Panc1 (cell line): ENCODE results near the gene UNKL. TPM values are rescaled to one million over a fixed set of nuclear protein-coding genes. Genes with fewer than 3 reads are reported as not detected.

Source experiments
- ATAC-seq: fragments of 200-7000 bp; cut with Tn5 transposase; 2 replicates; pipeline ENCODE4 v1.9.1; 2020; ENCODE audit warnings: mild to moderate bottlenecking, moderate library complexity
- BruUV-seq: library from RNA; stranded (reverse); fragments of 400-500 nt; replicated peaks from 2 replicates; lab custom pipeline; 2021; lab: Mats Ljungman, UMichigan
- CTCF ChIA-PET: fragments of 300-600 bp; sonication (Branson Sonifier 250); formaldehyde crosslinking; loops from one replicate; lab custom pipeline; 2022; ENCODE audit warnings: antibody characterized with exemption; lab: Charles Lee
- POLR2A ChIA-PET: fragments of 300-600 bp; sonication (Branson Sonifier 250); formaldehyde crosslinking; loops from one replicate; lab custom pipeline; 2022; ENCODE audit warnings: antibody characterized with exemption; lab: Charles Lee
- DNase-seq: peaks from one replicate; pipeline ENCODE4 v3.0.0-alpha.2; 2010; ENCODE audit warnings: low read depth, low spot score
- H3K27ac ChIP-seq: 2 replicates; pipeline ENCODE4 v1.5.1; 2011; ENCODE audit warnings: mild to moderate bottlenecking, low read length, inconsistent platforms
- H3K27me3 ChIP-seq: fragments of 200-500 bp; sonication (Bioruptor generic); 2 replicates; pipeline ENCODE4 v1.6.0; 2014; ENCODE audit warnings: low read length, inconsistent platforms; ENCODE audit not compliant: control insufficient read depth, insufficient read depth
- H3K36me3 ChIP-seq: fragments of 200-500 bp; sonication (Bioruptor generic); 2 replicates; pipeline ENCODE4 v1.5.1; 2014; ENCODE audit warnings: inconsistent platforms, mild to moderate bottlenecking, low read length, moderate library complexity; ENCODE audit not compliant: control insufficient read depth, insufficient read depth
- H3K4me1 ChIP-seq: 2 replicates; pipeline ENCODE4 v1.5.1; 2011; ENCODE audit warnings: inconsistent platforms, mild to moderate bottlenecking, low read length, moderate library complexity; ENCODE audit not compliant: control insufficient read depth, insufficient read depth
- H3K4me3 ChIP-seq, 2 experiments: 2 replicates each; pipeline ENCODE4 v1.5.1; 2011 to 2012; ENCODE audit warnings: low read depth in 2 of 2, low read length in 2 of 2, mild to moderate bottlenecking in 2 of 2, inconsistent platforms in 1 of 2, moderate library complexity in 1 of 2
- H3K9me3 ChIP-seq: fragments of 200-500 bp; sonication (Bioruptor generic); 2 replicates; pipeline ENCODE4 v1.5.1; 2014; ENCODE audit warnings: low read depth, mild to moderate bottlenecking, inconsistent platforms, low read length, moderate library complexity; ENCODE audit not compliant: control insufficient read depth, insufficient read depth
- POLR2AphosphoS5 ChIP-seq: IDR thresholded peaks from 2 replicates; pipeline ENCODE4 v1.6.1; 2012; ENCODE audit warnings: mild to moderate bottlenecking, low read depth, low read length, moderate library complexity
- REST ChIP-seq, 2 experiments: IDR thresholded peaks; 2 replicates each; pipeline ENCODE4 v1.6.1; 2011 to 2012; ENCODE audit warnings: low read depth in 2 of 2, control low read depth in 1 of 2, low read length in 1 of 2, mild to moderate bottlenecking in 1 of 2, moderate library complexity in 1 of 2; ENCODE audit not compliant: insufficient read depth in 1 of 2
- SIN3A ChIP-seq: IDR thresholded peaks from 2 replicates; pipeline ENCODE4 v1.6.1; 2012; ENCODE audit warnings: low read depth, mild to moderate bottlenecking, low read length, moderate library complexity, borderline replicate concordance; ENCODE audit not compliant: insufficient read depth
- TCF7L2 ChIP-seq: IDR thresholded peaks from 2 replicates; pipeline ENCODE4 v1.6.1; 2011; ENCODE audit warnings: mild to moderate bottlenecking, low read depth, low read length, inconsistent platforms
- in situ Hi-C: cut with HindIII; loops from 2 replicates; pipeline ENCODE4 v1.10.0; 2016; ENCODE audit warnings: low sequenced_read_pairs, low pct_unique_long_range_greater_than_20kb
- intact Hi-C: fragments of 100-400 bp; cut with micrococcal nuclease; formaldehyde crosslinking; loops from one replicate; pipeline ENCODE4 v1.10.0; 2022; ENCODE audit not compliant: unreplicated experiment
- total RNA-seq: library from RNA; stranded (reverse); gene quantifications from one replicate; pipeline ENCODE4 v1.2.1, GENCODE V29; 2021; ENCODE audit not compliant: unreplicated experiment
- TF ChIP-seq, protein P1 (sequence below): fragments of 450-650 bp; IDR thresholded peaks from 2 replicates; pipeline ENCODE4 v1.5.1; 2017; ENCODE audit warnings: mild to moderate bottlenecking

The UNKL gene
- total RNA-seq, 1 experiment from 2014 or later: 26.6 TPM

GRCh38 chr16:1430759-1431496, 16.4 kb upstream of the UNKL start, which contains the start of gene PERCC1:
PERCC1 (plus strand) TSS chr16:1431078; CDS start chr16:1432594, 1,516 bp downstream.
- no peak within 1 kb of the TSS for H3K4me3 ChIP-seq
- DNase-seq (no peak), ATAC-seq (peak; percentile 50; the same call in 1 of the 2 replicates)
- TF ChIP-seq REST (IDR thresholded peaks at IDR 0.05; ENCODE audit: insufficient read depth in 1 of 2, low read depth in 2 of 2, low read length in 1 of 2): no peak
- TF ChIP-seq, protein P1, sequence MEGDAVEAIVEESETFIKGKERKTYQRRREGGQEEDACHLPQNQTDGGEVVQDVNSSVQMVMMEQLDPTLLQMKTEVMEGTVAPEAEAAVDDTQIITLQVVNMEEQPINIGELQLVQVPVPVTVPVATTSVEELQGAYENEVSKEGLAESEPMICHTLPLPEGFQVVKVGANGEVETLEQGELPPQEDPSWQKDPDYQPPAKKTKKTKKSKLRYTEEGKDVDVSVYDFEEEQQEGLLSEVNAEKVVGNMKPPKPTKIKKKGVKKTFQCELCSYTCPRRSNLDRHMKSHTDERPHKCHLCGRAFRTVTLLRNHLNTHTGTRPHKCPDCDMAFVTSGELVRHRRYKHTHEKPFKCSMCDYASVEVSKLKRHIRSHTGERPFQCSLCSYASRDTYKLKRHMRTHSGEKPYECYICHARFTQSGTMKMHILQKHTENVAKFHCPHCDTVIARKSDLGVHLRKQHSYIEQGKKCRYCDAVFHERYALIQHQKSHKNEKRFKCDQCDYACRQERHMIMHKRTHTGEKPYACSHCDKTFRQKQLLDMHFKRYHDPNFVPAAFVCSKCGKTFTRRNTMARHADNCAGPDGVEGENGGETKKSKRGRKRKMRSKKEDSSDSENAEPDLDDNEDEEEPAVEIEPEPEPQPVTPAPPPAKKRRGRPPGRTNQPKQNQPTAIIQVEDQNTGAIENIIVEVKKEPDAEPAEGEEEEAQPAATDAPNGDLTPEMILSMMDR: peak; percentile 35; the same call in 1 of the 2 replicates
- no peak within 1 kb of the TSS for H3K27ac ChIP-seq
- ChIA-PET CTCF (interaction anchor here (0.6 kb wide), 1 partner anchor 24 kb away, joined by 3 read pairs; no protein-coding TSS in a partner anchor), POLR2A (no interaction called here)
- in situ Hi-C loops: no loop called here
- H3K4me1 ChIP-seq: no peaks in the 10 kb centered on the region
- H3K9me3 ChIP-seq: no peaks in the 10 kb centered on the region
- BruUV-seq: no TSS peak
- intact Hi-C loops: no loop called here
- H3K36me3 ChIP-seq: no peaks in the 10 kb centered on the region
- no peaks in the 10 kb centered on the region for H3K27me3 ChIP-seq

DNA sequence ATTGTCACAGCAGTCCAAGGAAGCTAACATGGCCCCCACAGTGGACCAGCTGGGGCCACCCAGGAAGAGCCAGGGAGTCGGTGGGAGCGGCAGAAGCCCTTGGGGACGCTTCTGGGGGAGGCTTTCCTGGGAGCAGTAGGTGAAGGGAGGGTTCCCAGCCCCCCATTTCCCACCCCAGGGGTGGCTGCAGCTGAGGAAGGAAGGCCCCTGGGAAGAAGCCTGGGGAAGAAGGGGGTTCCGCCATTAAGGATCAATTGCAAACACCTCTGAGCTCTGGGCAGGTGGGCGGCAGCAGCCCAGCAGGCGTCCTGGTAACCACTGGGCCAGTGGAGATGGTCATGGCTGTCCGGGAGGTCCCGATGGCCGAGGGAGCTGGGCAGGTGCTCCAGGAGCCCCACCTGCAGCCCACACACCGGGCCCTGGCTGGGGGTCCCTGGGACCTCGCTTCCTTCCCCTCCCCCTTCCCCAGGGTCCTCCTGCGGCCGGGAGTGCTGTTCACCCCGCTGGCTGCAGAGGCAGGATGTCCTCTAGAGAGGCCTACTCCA, 15.8 kb upstream of the UNKL start:
- in situ Hi-C loops: no loop called here
- Histone ChIP-seq H3K36me3 (no peaks in the 10 kb centered on the region), H3K4me1 (no peaks in the 10 kb centered on the region), H3K4me3 (no peak overlapping the region), H3K27ac (no peak overlapping the region), H3K27me3 (no peaks in the 10 kb centered on the region), H3K9me3 (no peaks in the 10 kb centered on the region)
- no TSS peak for BruUV-seq
- CTCF ChIA-PET: interaction anchor here (0.6 kb wide), 2 partner anchors 23 to 62 kb away, joined by 3 to 11 read pairs; no protein-coding TSS in a partner anchor
- no peak for TF ChIP-seq POLR2AphosphoS5
- no peak for TF ChIP-seq TCF7L2
- TF ChIP-seq REST (IDR thresholded peaks at IDR 0.05; ENCODE audit: insufficient read depth in 1 of 2, low read depth in 2 of 2, low read length in 1 of 2): no peak
- TF ChIP-seq SIN3A: no peak
- TF ChIP-seq, protein P1: no peak
- intact Hi-C loops: no loop called here
- ATAC-seq (no peak), DNase-seq (no peak)
- POLR2A ChIA-PET: no interaction called here
